Middle frontal gyrus (tissue), 1 donor: ENCODE results near the gene UHMK1.

Source experiments
- DNase-seq: peaks from one replicate; pipeline ENCODE4 v3.0.0-alpha.2; 2015; ENCODE audit warnings: low spot score; ENCODE audit errors: extremely low spot score

The UHMK1 gene

DNA sequence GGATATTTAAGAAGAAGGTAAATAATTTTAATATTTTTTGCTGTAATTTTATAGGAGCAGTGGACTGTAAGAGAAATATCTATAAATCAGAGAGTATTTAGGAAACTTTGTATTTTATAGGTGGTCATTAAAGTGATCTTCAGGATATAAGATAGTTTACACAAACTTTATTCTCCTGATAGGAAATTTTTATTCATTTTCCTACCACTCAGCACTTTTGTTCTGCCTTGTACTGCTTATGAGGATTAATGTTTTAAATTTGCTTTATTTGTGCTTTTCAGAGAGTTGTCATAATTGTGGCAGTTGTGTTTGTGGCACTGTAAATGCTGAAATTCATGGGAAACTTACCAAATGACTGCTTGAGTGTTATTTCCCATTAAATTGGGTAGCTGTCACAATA is 29.7 kb downstream of the UHMK1 start:
- DNase-seq = no peak

DNA sequence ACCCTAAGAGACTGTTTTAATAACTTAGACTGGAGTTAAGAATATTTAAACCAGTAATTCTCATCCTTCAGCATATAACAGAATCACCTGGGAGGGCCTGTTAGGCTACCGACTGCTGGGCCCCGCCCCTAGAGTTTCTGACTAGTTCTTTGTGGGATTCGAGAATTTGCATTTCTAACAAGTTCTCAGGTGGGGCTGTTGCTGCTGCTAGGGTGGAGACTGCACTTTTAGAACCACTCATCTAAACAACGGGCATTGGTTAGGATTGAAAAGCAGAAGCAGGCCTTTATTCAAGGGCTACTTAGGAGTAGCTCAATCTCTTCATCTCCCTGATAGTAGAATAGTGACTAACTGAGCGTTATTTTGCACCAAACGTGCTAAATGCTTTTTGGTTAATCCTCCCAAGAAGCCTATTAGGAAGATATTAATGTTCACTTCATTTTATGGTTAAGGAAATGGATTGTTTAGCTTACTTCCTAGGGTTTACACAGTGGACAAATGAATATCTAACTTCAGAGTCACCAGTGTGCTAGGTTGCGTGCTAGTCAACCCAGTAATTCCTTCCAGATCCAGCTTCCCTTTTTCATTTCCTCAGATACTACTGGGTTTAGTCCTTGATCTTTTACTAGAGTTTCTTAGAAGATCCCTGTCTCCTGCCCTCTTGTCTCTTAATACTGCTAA is 32.8 kb downstream of the UHMK1 start:
- no peak for DNase-seq

DNA sequence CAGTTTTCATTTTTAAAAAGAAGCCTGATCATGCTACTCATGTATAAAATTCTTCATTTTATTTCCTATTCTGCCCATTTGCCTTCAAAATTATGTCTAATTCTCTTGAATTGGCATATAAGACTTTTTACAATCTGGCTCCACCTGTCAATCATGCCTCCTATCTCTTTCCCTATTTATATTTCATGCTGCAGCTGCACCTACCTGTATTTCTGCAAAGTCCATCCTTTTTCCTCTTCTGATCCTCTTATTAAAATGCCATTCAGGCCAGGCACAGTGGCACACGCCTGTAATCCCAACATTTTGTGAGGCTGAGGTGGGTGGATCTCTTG is 33.3 kb downstream of the UHMK1 start:
- no peak for DNase-seq

DNA sequence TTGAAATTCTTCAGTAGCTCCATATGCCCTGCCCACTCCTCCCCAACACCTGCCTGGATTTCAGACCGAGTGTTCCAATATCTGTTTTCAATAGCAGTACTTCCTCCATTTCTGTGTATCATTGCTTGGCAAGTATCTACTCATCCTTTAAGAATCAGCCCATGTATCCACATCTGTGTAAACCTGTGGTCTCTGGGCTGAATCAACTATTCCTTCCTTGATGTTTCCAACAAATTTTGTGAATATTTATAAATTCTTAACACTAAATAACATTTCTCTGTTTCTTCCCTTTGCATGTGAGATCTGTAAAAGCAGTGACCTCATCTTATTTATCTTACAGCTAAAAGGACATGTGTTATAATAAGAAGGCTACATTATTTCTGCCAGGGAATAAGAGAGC is 37.9 kb downstream of the UHMK1 start:
- DNase-seq = no peak

DNA sequence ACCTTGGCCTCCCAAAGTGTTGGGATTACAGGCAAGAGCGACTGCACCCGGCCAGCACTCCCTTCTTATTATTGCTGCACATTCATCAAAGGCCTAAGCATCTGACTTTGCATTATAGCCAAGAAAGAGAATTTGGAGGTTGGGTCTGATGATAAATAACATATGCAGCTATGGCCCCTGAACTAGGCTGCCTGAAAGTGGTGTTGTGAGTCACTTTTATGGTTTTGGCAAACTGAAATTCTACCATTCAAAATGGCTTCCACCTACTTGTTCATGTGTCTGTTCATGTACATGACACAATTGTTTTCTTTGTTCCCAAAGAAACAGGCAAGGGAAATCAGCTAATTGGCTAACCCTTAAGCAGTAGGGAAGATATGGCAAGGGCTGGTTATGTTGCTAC is 38.9 kb downstream of the UHMK1 start:
- DNase-seq = no peak

DNA sequence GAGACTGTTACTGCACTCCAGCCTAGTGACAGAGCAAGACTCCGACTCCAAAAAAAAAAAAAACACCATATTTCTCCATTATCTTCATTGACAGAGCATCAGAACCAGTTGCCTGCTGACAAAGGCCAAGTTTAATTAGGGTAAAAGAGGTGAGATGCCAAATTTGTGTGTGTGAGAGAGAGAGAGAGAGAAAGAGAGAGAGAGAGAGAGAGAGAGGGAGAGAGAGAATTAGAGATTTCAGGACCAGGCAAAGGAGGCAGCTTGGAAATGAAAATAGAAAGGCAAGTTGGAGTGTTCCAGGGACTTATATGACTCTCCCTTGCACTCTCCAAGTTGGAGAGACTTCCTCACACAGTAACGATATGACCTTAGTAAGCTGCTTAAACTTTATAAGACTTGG is 39.6 kb downstream of the UHMK1 start:
- no peak for DNase-seq

DNA sequence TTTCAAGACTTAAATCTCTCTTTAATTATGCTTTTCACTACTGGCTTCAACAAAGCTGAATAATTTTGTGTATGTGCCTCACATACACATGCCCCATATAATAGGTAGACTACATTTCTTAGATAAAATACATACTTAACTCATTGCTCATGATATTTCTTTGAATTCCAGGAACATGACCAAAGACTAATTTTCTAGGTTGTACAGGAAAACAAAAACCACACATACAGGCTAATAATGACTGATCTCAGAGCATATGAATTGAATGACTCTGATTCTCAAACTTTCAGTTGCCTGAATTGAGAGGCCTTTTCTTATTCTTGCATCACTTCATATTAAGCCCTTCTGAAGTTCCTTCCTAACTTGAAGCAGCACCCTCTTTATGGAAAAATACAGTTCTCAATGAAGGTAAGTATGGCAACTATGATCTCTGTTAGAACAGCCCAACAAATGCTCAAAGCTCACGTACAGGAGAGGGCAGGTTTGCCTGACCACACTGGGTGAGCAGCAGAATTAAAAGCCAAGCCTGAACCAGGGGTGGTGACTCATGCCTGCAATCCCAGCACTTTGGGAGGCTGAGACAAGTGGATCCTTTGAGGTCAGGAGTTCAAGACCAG is 41.3 kb downstream of the UHMK1 start:
- DNase-seq = no peak

DNA sequence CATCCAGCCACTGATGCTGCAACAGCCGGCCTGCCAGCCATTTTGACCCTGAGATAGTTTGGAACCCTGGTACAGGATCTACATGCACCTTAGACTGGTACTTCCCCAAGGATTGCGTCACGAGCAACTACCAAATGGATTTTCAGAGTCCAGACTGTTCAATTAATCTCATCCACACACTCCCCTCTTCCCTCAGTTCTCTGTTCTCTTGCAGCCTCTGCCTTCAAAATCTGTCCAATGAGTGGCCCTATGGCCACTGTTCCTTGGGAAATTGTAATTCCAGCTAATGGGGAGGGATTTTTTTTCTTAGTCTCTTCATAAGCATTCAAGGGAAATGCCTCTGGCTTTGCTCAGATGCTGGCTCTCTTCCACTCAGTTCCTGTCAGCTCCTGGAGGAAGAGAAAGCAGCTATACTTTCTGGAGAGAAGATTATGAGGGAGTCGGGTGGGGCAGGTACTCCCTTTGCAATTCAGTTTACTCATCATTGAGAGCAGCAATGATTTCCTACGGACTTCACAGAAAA is 44.1 kb downstream of the UHMK1 start:
- DNase-seq = no peak

DNA sequence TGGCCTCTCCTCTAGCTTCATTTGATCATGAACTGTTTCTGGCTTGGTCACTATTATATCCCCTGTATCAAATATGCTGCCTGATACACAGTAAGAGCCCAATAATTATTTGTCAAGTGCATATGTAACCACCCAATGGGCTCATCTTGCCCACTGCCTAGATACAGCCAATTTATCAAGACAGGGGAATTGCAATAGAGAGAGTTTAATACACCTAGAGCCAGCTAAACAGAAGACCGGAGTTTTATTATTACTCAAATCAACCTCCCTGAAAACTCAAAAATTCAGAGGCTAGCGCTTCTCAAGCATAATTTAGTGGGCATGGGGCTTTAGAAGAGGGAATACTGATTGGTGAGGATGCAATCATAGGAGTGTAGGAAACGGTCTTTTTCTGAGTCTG is 45.6 kb downstream of the UHMK1 start:
- DNase-seq = no peak

DNA sequence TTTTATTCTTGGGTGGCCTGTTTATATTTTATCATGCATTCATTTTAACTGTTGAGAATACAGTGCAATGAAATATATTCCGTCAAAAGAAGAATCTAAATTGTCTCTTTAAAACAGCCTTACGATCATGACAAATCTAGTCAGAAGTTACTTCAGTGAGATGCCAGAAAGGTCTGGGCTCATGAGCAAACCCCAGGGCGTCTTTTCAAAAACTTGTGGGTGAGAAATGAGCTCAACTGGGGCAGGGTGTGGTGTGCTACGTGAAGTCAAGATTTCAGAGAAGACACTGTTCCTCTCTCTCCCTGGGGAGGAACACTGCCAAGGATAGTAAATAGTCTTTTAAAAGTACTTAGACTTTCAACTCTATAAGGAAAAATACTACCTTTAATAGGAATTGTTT is 50.6 kb downstream of the UHMK1 start:
- no peak for DNase-seq

DNA sequence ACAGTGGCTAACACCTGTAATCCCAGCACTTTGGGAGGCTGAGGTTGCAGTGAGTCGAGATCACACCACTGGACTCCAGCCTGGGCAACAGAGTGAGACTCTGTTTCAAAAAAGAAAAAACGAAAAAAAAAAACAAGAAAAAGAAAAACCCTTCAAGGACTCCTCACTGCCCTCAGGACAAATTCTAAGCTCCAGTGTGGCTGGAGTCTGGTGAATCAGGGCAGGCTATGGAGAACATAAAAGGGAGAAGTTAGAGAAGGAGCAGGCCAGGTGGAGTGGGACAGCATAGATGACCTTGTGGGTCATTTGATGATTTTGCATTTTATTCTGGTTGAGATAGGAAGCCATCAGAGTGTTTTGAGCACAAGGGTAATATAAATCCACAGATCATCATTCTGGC is 51.4 kb downstream of the UHMK1 start:
- no peak for DNase-seq

DNA sequence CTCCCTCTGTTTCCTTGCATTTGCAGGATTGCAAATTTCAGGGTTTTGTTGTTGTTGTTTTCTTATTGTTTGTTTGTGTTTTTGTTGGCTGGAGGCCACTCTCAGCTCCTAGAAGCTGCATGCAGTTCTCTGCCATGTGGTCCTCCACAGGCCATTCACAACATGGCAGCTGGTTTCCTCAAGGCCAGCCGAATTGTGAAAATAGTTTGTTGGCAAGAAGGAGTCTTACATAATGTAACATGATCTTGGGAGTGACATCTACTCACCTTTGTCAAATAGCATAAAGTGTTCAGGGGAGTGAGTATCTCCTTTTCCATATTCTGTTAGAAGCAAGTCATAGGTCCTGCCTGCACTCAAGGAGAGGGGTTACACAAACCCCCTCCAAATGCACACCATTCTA is 53.3 kb downstream of the UHMK1 start:
- no peak for DNase-seq

DNA sequence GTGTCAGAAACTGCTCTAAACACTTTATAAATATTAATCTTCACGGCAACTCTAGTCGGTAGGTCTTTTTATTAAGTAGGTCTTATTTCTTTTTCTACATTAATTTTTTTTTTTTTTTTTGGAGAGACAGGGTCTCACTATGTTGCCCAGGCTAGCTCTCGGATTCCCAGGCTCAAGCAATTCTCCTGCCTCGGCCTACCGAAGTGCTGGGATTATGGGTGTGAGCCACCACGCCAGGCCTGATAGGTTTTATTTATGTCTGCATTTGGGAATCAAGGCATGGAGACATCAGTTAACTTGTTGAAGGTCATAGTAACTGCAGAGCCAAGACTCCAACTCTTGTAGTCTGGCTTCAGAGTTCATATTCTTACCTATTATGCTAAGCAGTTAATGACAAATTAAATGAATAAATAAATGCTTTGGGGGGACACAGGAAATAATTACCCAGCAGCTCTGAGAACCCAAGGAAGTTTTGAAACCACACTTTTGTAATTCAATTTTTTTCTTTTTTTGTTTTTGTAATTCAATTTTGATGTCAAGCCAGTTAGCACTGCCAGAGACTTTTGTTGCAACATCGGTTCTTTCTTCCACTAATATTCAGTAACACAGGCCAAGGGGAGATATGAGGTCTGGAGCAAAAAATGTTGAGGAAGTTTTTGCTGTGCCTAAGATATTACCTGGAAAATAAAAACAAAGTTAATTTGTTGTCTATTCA is 54.5 kb downstream of the UHMK1 start:
- DNase-seq = no peak

DNA sequence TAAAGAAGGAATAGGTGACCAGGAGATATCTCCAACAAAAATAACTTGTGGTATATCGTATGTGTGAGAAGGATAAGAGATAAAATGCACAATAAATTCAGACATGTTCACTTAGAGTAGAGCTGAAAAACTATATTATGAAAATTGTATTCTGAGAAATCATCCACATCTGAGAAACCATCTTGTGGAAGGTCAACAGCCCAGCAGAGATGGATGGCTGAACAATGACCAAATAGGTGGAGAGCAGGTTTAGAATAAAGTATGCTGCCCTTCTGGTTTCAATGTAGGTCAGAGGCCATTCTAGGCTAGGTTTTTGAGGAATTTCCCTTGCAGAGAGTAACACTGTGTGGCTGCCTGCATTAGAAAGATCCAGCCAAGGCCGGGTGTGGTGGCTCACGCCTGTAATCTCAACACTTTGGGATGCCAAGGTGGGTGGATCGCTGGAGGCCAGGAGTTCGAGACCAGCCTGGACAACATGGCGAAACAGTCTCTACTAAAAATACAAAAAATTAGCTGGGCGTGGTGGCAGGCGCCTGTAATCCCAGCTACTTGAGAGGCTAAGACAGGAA is 55.1 kb downstream of the UHMK1 start:
- no peak for DNase-seq

DNA sequence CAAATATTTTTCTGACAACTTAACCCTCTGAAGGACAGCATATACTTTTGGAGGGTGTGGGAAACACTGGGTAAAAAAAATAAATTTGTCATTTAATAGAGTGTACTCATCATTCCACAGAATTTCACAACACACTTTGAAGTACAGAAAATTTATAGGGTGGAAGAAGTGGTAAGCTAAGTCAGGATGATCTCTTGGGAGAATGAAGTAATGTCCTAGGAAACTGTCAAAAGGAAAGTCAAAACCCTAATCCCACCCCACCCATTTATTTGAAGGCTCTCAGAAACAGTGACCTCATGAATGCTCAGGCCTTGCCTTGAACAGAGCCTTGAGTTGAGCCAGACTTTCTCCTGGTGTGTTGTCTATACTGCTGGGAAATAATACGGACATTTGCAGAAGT is 56.6 kb downstream of the UHMK1 start:
- no peak for DNase-seq

DNA sequence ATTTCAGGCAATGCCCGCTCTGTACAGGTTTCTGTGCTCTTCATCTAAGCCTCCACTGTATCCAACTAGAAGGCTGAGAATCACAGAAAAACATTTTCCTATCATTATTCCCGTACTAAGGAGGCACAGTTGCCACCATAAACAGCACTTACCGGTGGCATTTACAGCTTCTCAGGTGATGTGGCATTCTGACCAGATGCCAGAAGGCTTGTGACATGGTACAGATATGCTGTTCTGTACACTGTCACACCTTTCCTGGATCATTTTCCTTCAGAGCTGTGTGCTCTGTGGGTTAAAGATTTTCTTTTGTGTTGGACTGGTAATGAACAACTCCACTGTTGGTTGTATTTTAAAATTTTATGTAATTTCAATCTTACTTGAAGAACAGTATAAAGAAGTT is 59.9 kb downstream of the UHMK1 start:
- DNase-seq = no peak

DNA sequence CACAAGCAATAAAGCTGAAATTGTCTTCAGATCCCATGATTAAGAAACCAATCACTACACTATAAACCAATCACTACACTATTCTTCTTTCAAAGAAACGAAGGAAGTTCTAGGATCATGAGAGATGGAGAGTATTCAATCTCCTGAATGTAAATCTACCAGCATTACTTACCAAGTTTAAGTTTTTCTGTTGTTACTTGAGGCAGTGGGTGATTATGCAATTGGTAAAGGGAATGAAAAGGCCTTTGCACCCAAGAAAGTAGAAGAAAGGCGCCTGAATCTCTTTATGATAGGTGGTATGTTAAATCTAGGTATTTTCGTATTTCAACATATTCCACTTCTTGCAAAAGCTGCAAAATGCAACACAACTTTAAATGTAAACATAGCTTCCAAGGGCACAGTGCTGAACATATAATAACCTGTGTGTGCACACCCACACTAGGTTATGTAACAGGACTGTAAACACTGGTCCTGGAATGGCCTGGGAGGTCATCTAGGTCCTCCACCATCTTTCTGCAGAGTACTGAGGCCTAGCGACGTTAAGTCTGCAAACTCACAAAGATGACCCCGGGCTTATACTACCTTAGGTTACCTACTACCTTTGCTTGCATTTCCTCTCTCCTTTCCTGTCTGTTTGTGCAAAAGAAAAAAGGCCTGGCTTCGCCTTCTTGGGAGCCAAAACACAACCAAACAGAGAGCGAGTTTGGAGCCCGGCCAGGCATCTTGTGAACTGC is 62.9 kb downstream of the UHMK1 start:
- DNase-seq = no peak

DNA sequence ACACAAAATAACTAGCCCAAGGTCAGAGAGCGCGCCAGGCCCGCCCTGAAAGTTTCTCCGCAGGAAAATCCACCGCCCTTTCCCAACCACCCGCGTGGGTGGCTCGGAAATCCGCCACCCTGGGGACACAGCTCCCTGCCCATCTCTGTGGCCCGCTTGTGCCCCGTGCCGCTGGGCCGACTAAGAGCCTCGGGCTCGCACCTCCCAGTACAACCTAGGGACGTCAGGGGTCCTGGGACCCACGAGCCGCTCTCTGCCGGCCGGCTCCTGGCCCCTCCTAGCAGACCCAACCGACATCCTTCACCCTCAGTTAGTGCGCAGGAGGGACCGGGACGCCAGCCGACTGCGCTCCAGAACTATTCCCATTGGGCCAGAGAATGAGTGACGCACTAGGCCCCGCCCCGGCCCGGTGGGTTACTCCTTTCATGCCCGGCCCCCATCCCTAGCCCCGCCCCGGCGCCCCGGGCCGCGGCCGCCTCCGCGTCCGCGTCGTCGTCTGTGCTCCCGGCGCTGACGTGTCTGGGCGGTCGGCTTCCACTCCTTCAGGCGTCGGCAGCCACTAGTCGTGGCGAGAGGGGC is 63.5 kb downstream of the UHMK1 start:
- peak; percentile 94 for DNase-seq

DNA sequence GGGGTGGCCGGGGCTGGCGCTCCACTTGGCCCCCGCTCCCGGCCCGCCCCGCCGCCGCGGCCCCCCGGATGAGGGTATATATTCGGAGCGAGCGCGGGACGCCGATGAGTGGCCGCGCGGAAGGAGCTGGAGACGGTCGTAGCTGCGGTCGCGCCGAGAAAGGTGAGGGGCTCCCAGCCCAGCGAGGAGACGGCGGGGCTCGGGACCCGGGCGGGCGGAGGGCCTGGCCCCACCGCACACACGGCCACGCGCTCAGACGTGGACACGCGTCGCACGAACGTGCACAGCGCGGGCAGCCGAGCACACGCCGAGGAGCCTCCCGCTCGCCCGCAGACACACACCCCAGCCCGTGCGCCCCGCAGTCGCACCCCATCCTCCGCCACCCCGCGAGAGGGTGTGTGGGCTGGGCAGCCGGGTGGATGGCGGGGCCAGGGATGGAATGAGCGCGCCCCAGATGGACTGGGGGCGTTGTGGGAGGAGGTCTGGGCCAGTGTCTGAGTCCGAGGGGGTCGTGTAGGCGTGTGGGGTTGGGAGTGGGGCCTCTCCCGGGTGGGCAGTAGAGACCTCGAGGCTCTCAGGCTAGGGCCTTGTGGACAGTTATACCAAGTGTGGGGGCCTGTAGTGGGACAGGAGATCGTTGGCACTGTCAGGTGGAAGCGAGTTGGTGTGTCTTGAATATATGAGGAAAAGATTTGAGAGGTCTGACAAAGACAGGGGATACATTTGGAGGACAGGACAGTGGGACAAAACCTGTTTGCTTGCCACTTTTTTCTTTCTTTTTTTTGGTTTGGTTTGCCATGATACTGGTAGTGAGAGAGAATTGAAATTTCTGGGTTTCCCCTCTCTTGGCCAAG is 64.2 kb downstream of the UHMK1 start, which contains the start of gene UAP1:
UAP1 (plus strand) TSS at position 107 of the 854 bp plus-strand sequence. CDS start 4,347 bp downstream, outside the sequence.
- no peak for DNase-seq

DNA sequence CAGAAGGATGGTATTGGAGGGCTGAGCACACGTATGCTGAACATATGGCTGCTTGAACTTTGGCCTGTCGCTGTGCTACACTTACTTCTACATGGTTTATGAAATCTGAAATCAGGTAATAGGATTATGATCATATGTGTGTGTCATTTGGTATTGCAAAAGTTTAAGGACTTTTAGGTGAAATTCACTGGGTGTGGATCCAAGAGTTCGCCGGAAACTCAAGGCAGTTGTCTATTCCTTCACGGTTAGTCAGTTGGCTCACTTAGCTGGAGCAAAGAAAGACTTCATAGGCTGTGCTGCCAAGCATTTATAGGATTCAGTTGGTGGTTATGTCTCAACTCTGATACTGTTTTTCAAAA is 64.8 kb downstream of the UHMK1 start:
- DNase-seq = no peak
